HepG2 (cell line): ENCODE measurements around the gene KLHDC4. TPM values are rescaled to one million over a fixed set of nuclear protein-coding genes. Genes with fewer than 3 reads are reported as not detected.

Experiments
- ATAC-seq: fragments of 200-7000 bp; cut with Tn5 transposase; 3 replicates; pipeline ENCODE4 v1.9.1; 2020; ENCODE audit warnings: mild to moderate bottlenecking, moderate library complexity
- BruUV-seq: library from RNA; stranded (reverse); fragments of 400-500 nt; replicated peaks from 2 replicates; lab custom pipeline; 2021; lab: Mats Ljungman, UMichigan
- CTCF ChIA-PET: fragments of 300-600 bp; formaldehyde crosslinking; extraction: SDS; loops from one replicate; lab custom pipeline; 2021; ENCODE audit warnings: low total read pairs, inconsistent platforms, low intra/inter-chr PET ratio; lab: Yijun Ruan, JAX
- POLR2A ChIA-PET: fragments of 350-600 bp; sonication (Branson Sonifier 250); formaldehyde crosslinking; loops from one replicate; lab custom pipeline; 2020; ENCODE audit warnings: antibody characterized with exemption, inconsistent platforms; lab: Yijun Ruan, JAX
- DNase-seq: peaks from one replicate; pipeline ENCODE4 v3.0.0-alpha.2; 2015; ENCODE audit warnings: low spot score
- FAIRE-seq: peaks from 3 replicates; lab custom pipeline; 2011; peaks lifted over from hg19 to GRCh38; lab: Jason Lieb, UNC
- H2AFZ ChIP-seq: one replicate; pipeline ENCODE4 v1.6.1; 2011; ENCODE audit warnings: low read length, inconsistent platforms
- H3K27ac ChIP-seq: fragments of 300-600 bp; 3 replicates; pipeline ENCODE4 v1.8.0; 2011; ENCODE audit warnings: mixed run types, mild to moderate bottlenecking, mixed read lengths, low read length, inconsistent platforms; ENCODE audit not compliant: insufficient read depth; ENCODE audit errors: extremely low read length
- H3K27me3 ChIP-seq, 2 experiments: fragments of 200-600 bp in 1 of 2; 2 replicates in 1 of 2; 3 replicates in 1 of 2; pipeline versions ENCODE4 v1.6.0 to v1.8.0; 2011; ENCODE audit warnings: low read length in 2 of 2, mild to moderate bottlenecking in 2 of 2, moderate library complexity in 2 of 2, inconsistent platforms in 1 of 2; ENCODE audit not compliant: insufficient read depth in 2 of 2, control insufficient read depth in 1 of 2
- H3K36me3 ChIP-seq, 2 experiments: fragments of 200-600 bp in 1 of 2; replicated peaks in 1 of 2; 2 replicates in 1 of 2; 3 replicates in 1 of 2; pipeline versions ENCODE4 v1.5.1 to v1.8.0; 2011; ENCODE audit warnings: low read length in 2 of 2, inconsistent platforms in 1 of 2; ENCODE audit not compliant: insufficient read depth in 2 of 2, control insufficient read depth in 1 of 2
- H3K4me1 ChIP-seq: 2 replicates; pipeline ENCODE4 v1.5.1; 2012; ENCODE audit warnings: low read length, inconsistent platforms; ENCODE audit not compliant: insufficient read depth
- H3K4me2 ChIP-seq: 2 replicates; pipeline ENCODE4 v1.6.0; 2011; ENCODE audit warnings: low read depth, low read length, inconsistent platforms
- H3K4me3 ChIP-seq, 3 experiments: fragments of 200-600 bp in 1 of 3; sonication (generic), shearing (Covaris generic) in 1 of 3; replicated peaks in 1 of 3; 2 replicates each; pipeline ENCODE4 v1.5.1; 2011 to 2016; ENCODE audit warnings: low read length in 3 of 3, inconsistent platforms in 2 of 3, low read depth in 2 of 3, mild to moderate bottlenecking in 2 of 3, control low read depth in 1 of 3, mixed read lengths in 1 of 3; ENCODE audit not compliant: insufficient read depth in 1 of 3
- H3K79me2 ChIP-seq: one replicate; pipeline ENCODE4 v1.6.1; 2011; ENCODE audit warnings: low read length, inconsistent platforms; ENCODE audit not compliant: insufficient read depth
- H3K9ac ChIP-seq: 2 replicates; pipeline ENCODE4 v1.6.0; 2011; ENCODE audit warnings: mild to moderate bottlenecking, low read depth, low read length, inconsistent platforms; ENCODE audit not compliant: insufficient read depth
- H3K9me3 ChIP-seq: 2 replicates; pipeline ENCODE4 v1.5.1; 2012; ENCODE audit warnings: mild to moderate bottlenecking, low read length
- H4K20me1 ChIP-seq: 2 replicates; pipeline ENCODE4 v1.6.0; 2011; ENCODE audit warnings: inconsistent platforms, mild to moderate bottlenecking, low read length, moderate library complexity; ENCODE audit not compliant: insufficient read depth
- ATF3 ChIP-seq: sonication (generic); formaldehyde crosslinking; IDR thresholded peaks from 2 replicates; pipeline ENCODE4 v1.4.0; 2020; ENCODE audit warnings: missing genetic modification reagents
- BHLHE40 ChIP-seq: IDR thresholded peaks from 2 replicates; pipeline ENCODE4 v1.6.1; 2011; ENCODE audit warnings: low read length, improper control_type of control experiment
- GATA4 ChIP-seq: sonication (generic); IDR thresholded peaks from 2 replicates; pipeline ENCODE4 v1.6.1; 2016; ENCODE audit warnings: antibody characterized with exemption, low read depth, borderline replicate concordance
- GFI1 ChIP-seq: sonication (generic); formaldehyde crosslinking; IDR thresholded peaks from 2 replicates; pipeline ENCODE4 v1.5.0; 2020; ENCODE audit warnings: missing genetic modification reagents, mild to moderate bottlenecking, borderline replicate concordance
- POLR2A ChIP-seq, 2 experiments: IDR thresholded peaks; 2 replicates each; pipeline ENCODE4 v1.6.1; 2011; ENCODE audit warnings: low read depth in 2 of 2, low read length in 2 of 2, mild to moderate bottlenecking in 1 of 2, moderate library complexity in 1 of 2; ENCODE audit not compliant: insufficient read depth in 1 of 2
- SMAD3 ChIP-seq: sonication (generic); formaldehyde crosslinking; IDR thresholded peaks from 2 replicates; pipeline ENCODE4 v1.4.0; 2020; ENCODE audit warnings: missing genetic modification reagents
- SOX6 ChIP-seq, 2 experiments: fragments of 450-650 bp in 1 of 2; sonication (generic) in 1 of 2; formaldehyde crosslinking in 1 of 2; IDR thresholded peaks; 2 replicates each; pipeline versions ENCODE4 v1.4.0 to v1.6.1; 2017 to 2020; ENCODE audit warnings: antibody characterized with exemption in 1 of 2, mild to moderate bottlenecking in 1 of 2, missing genetic modification reagents in 1 of 2
- SYNCRIP ChIP-seq: fragments of 200-400 bp; formaldehyde crosslinking; IDR thresholded peaks from 2 replicates; pipeline ENCODE4 v1.6.1; 2018; ENCODE audit warnings: mild to moderate bottlenecking, low read depth, low read length; ENCODE audit not compliant: insufficient read depth
- TFDP2 ChIP-seq: sonication (generic); formaldehyde crosslinking; IDR thresholded peaks from 2 replicates; pipeline ENCODE4 v1.4.0; 2020; ENCODE audit warnings: missing genetic modification reagents
- ZBTB37 ChIP-seq: sonication (generic); formaldehyde crosslinking; IDR thresholded peaks from 2 replicates; pipeline ENCODE4 v1.4.0; 2020; ENCODE audit warnings: mild to moderate bottlenecking, missing genetic modification reagents
- ZNF143 ChIP-seq: sonication (generic); formaldehyde crosslinking; IDR thresholded peaks from 2 replicates; pipeline ENCODE4 v1.4.0; 2020; ENCODE audit warnings: missing genetic modification reagents
- ZNF264 ChIP-seq: sonication (generic); formaldehyde crosslinking; IDR thresholded peaks from 2 replicates; pipeline ENCODE4 v1.4.0; 2020; ENCODE audit warnings: missing genetic modification reagents
- ZNF468 ChIP-seq: sonication (generic); formaldehyde crosslinking; IDR thresholded peaks from 2 replicates; pipeline ENCODE4 v1.8.0; 2022; ENCODE audit warnings: mild to moderate bottlenecking, moderate library complexity, missing genetic modification reagents
- ZNF704 ChIP-seq: sonication (generic); formaldehyde crosslinking; IDR thresholded peaks from 2 replicates; pipeline ENCODE4 v1.8.1; 2023; ENCODE audit warnings: mild to moderate bottlenecking, inconsistent platforms, moderate library complexity, missing genetic modification reagents, borderline replicate concordance
- WGBS: methylation state at CpG from one replicate; pipeline ENCODE4 v1.1.6; 2017; ENCODE audit warnings: low lambda C conversion rate; 5-methylcytosine and 5-hydroxymethylcytosine counted together
- in situ Hi-C: cut with HindIII; loops from 2 replicates; pipeline ENCODE4 v1.10.0; 2017; ENCODE audit warnings: low pct_unique_long_range_greater_than_20kb; ENCODE audit not compliant: extremely low pct_ligation_motif_present
- intact Hi-C: fragments of 100-400 bp; cut with micrococcal nuclease; formaldehyde crosslinking; loops from one replicate; pipeline ENCODE4 v1.10.0; 2022; ENCODE audit not compliant: unreplicated experiment
- polyA plus RNA-seq, 8 experiments: library from polyadenylated mRNA; depleted of rRNA in 3 of 8; stranded (reverse) in 7 of 8; unstranded in 1 of 8; fragments of >200 nt; fragmentation: Illumina TruSeq in 4 of 8; extraction: Trizol in 4 of 8; gene quantifications; 2 replicates each; pipeline versions ENCODE4 v1.2.1 to v1.2.3, GENCODE V29; 2011 to 2016; ENCODE audit warnings: low read depth in 4 of 8, missing spikeins in 1 of 8, mixed read lengths in 1 of 8; ENCODE audit not compliant: insufficient read depth in 1 of 8
- total RNA-seq, 5 experiments: library from RNA; depleted of rRNA; stranded (reverse); fragments of >200 nt; fragmentation: Illumina TruSeq; extraction: Trizol; gene quantifications; 2 replicates each; pipeline ENCODE4 v1.2.3, GENCODE V29; 2016; ENCODE audit warnings: low read depth in 1 of 5
- TF ChIP-seq, protein P1 (sequence below): sonication (generic); formaldehyde crosslinking; IDR thresholded peaks from 2 replicates; pipeline ENCODE4 v1.4.0; 2020; ENCODE audit warnings: missing genetic modification reagents, borderline replicate concordance
- TF ChIP-seq, protein P2 (sequence below): IDR thresholded peaks from 2 replicates; pipeline ENCODE4 v1.6.1; 2016

KLHDC4 gene
- total and polyA plus RNA-seq, 2 of the 13 experiments (the other 11 are each of a cell fraction or from before 2014, with no cell fraction given): 18.7 to 31.8 TPM

DNA sequence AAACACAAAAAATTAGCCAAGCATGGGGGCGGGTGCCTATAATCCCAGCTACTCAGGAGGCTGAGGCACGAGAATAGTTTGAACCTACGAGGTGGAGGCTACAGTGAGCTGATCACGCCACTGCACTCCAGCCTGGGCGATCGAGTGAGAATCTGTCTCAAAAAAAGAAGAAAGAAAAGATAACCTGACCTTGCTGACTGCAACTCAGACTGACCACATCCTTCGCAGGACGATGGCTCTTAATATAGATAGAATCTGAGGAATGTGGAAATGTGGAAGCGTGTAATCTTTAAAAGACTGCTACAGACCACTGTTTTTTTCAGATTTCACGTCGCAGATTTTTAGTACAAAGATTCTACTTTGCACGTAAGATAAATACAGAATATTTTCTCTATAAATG, 37.8 kb downstream of the KLHDC4 start (continued):
- TF ChIP-seq SOX6 (IDR thresholded peaks at IDR 0.05) (no peak), SOX6 (CRISPR knock-in tag; IDR thresholded peaks at IDR 0.05) (no peak), ZBTB37 (CRISPR knock-in tag) (no peak)

DNA sequence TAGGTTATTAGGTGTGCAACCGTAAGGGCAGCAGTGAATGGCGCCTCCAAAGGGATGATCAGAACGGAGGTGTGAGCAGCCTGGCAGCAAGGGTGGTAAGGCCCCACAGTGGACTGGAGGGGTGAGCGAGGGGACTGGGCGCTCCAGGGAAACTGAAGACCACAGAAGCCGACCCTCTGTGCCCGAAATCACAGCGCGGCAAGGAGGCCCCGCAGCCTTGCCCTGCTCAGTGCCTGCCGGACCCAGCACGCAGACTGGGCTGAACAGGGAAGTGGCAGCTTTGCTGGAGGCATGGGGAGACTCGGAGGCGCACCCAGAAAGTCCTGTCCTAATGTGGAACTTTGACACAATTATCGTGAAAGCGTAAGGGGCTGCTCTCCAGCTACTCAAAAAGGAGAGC, 38.4 kb downstream of the KLHDC4 start:
- DNase-seq (no peak), FAIRE-seq (no peak), ATAC-seq (no peak)
- CTCF ChIA-PET: no interaction called here
- no peak overlapping the region for H3K27ac ChIP-seq
- in situ Hi-C loops (no loop called here), intact Hi-C loops (no loop called here)
- peaks cover 35 to 69% of the 10 kb centered on the region in 2 experiments for H3K36me3 ChIP-seq
- BruUV-seq: no TSS peak
- no peak overlapping the region for H3K9ac ChIP-seq
- H3K27me3 ChIP-seq: no peaks in the 10 kb centered on the region
- peaks cover 4% of the 10 kb centered on the region for H3K79me2 ChIP-seq
- no peaks in the 10 kb centered on the region for H4K20me1 ChIP-seq
- H3K9me3 ChIP-seq: no peaks in the 10 kb centered on the region
- POLR2A ChIA-PET: no interaction called here
- H3K4me1 ChIP-seq: no peaks in the 10 kb centered on the region
- no peak overlapping the region for H3K4me3 ChIP-seq
- H3K4me2 ChIP-seq: no peak overlapping the region
- 97% methylated on average over 16 of the region's 16 CpGs for WGBS
- no peak overlapping the region for H2AFZ ChIP-seq
- no peak for TF ChIP-seq ATF3 (CRISPR knock-in tag)
- no peak for TF ChIP-seq SYNCRIP
- no peak for TF ChIP-seq SMAD3 (CRISPR knock-in tag)
- TF ChIP-seq ZNF264: no peak
- no peak for TF ChIP-seq ZNF704 (CRISPR knock-in tag)
- no peak for TF ChIP-seq ZNF143 (CRISPR knock-in tag)
- no peak for TF ChIP-seq POLR2A (IDR thresholded peaks at IDR 0.05; ENCODE audit: insufficient read depth in 1 of 2, low read depth in 2 of 2, low read length in 2 of 2)
- TF ChIP-seq GATA4: no peak
- TF ChIP-seq, protein P1, sequence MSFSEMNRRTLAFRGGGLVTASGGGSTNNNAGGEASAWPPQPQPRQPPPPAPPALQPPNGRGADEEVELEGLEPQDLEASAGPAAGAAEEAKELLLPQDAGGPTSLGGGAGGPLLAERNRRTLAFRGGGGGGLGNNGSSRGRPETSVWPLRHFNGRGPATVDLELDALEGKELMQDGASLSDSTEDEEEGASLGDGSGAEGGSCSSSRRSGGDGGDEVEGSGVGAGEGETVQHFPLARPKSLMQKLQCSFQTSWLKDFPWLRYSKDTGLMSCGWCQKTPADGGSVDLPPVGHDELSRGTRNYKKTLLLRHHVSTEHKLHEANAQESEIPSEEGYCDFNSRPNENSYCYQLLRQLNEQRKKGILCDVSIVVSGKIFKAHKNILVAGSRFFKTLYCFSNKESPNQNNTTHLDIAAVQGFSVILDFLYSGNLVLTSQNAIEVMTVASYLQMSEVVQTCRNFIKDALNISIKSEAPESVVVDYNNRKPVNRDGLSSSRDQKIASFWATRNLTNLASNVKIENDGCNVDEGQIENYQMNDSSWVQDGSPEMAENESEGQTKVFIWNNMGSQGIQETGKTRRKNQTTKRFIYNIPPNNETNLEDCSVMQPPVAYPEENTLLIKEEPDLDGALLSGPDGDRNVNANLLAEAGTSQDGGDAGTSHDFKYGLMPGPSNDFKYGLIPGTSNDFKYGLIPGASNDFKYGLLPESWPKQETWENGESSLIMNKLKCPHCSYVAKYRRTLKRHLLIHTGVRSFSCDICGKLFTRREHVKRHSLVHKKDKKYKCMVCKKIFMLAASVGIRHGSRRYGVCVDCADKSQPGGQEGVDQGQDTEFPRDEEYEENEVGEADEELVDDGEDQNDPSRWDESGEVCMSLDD: no peak
- TF ChIP-seq BHLHE40: no peak
- TF ChIP-seq, protein P2, sequence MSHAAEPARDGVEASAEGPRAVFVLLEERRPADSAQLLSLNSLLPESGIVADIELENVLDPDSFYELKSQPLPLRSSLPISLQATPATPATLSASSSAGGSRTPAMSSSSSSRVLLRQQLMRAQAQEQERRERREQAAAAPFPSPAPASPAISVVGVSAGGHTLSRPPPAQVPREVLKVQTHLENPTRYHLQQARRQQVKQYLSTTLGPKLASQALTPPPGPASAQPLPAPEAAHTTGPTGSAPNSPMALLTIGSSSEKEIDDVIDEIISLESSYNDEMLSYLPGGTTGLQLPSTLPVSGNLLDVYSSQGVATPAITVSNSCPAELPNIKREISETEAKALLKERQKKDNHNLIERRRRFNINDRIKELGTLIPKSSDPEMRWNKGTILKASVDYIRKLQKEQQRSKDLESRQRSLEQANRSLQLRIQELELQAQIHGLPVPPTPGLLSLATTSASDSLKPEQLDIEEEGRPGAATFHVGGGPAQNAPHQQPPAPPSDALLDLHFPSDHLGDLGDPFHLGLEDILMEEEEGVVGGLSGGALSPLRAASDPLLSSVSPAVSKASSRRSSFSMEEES (CRISPR knock-in tag): no peak
- no peak for TF ChIP-seq GFI1 (CRISPR knock-in tag)
- no peak for TF ChIP-seq ZNF468
- no peak for TF ChIP-seq TFDP2 (CRISPR knock-in tag)
